Suppressor macrophage treated with lipopolysaccharide for 4 hours (primary cell): ENCODE results near the gene BTBD18.
A peak's percentile ranks its signal among the peaks of the same experiment; 100 is the strongest.

Source experiments
- DNase-seq: peaks from one replicate; pipeline ENCODE4 v3.0.0-alpha.2; 2020

Gene BTBD18

GRCh38 chr11:57773026-57773598 lies 21.5 kb upstream of the BTBD18 start:
- no peak for DNase-seq

GRCh38 chr11:57772562-57772961 lies 20.9 kb upstream of the BTBD18 start:
- no peak for DNase-seq

GRCh38 chr11:57771365-57771764 lies 19.7 kb upstream of the BTBD18 start:
- no peak for DNase-seq

- DNase-seq: no peak
Measured at GRCh38 chr11:57770793-57771192, 19.2 kb upstream of the BTBD18 start.

GRCh38 chr11:57764972-57765371 lies 13.4 kb upstream of the BTBD18 start:
- DNase-seq: no peak

GRCh38 chr11:57764566-57764965 lies 12.9 kb upstream of the BTBD18 start:
- DNase-seq: no peak

GRCh38 chr11:57764021-57764420 lies 12.4 kb upstream of the BTBD18 start:
- DNase-seq: no peak

GRCh38 chr11:57763568-57763967 lies 11.9 kb upstream of the BTBD18 start:
- DNase-seq: peak; percentile 32

GRCh38 chr11:57762235-57762861 lies 10.7 kb upstream of the BTBD18 start:
- DNase-seq: peak; percentile 15

GRCh38 chr11:57761301-57762234 lies 9.9 kb upstream of the BTBD18 start, which contains the start of gene CTNND1:
Gene CTNND1 (plus strand): TSS chr11:57761802. CDS start chr11:57791479, 29,677 bp downstream.
- peak; percentile 95 for DNase-seq

- no peak for DNase-seq
Measured at GRCh38 chr11:57758174-57758573, 6.6 kb upstream of the BTBD18 start.

- no peak for DNase-seq
Measured at GRCh38 chr11:57752954-57753353, 1.3 kb upstream of the BTBD18 start.

- DNase-seq: no peak
Measured at GRCh38 chr11:57751176-57751575, 443 bp downstream of the BTBD18 start.

- DNase-seq: no peak
Measured at GRCh38 chr11:57746920-57747319, 4.7 kb downstream of the BTBD18 start.

- no peak for DNase-seq
Measured at GRCh38 chr11:57745206-57745605, 6.4 kb downstream of the BTBD18 start.

GRCh38 chr11:57744357-57744756 lies 7.3 kb downstream of the BTBD18 start:
- DNase-seq: no peak

GRCh38 chr11:57742087-57742452 lies 9.5 kb downstream of the BTBD18 start:
- DNase-seq: no peak

- DNase-seq: peak; percentile 97
Measured at GRCh38 chr11:57741132-57742086, 10.2 kb downstream of the BTBD18 start, which contains the start of gene SELENOH. Gene SELENOH (plus strand): TSS chr11:57741491. CDS start chr11:57741596, 105 bp downstream.

GRCh38 chr11:57735619-57736298 lies 15.9 kb downstream of the BTBD18 start:
- no peak for DNase-seq

GRCh38 chr11:57732661-57733060 lies 19.0 kb downstream of the BTBD18 start:
- no peak for DNase-seq

- DNase-seq: no peak
Measured at GRCh38 chr11:57729479-57729878, 22.1 kb downstream of the BTBD18 start.

- DNase-seq: no peak
Measured at GRCh38 chr11:57728829-57729228, 22.8 kb downstream of the BTBD18 start.
